Liver (tissue), 9 donors: ENCODE measurements around the gene APP. TPM values are rescaled to one million over a fixed set of nuclear protein-coding genes. Genes with fewer than 3 reads are reported as not detected.
A peak's percentile ranks its signal among the peaks of the same experiment; 100 is the strongest.

Experiments used
- DNase-seq: peaks from one replicate; pipeline ENCODE4 v3.0.0-alpha.2; 2017; ENCODE audit warnings: low spot score
- H3K27ac ChIP-seq, 2 donors: one replicate each; pipeline ENCODE4 v1.7.0; 2013; ENCODE audit warnings: inconsistent platforms in 2 of 2, low read length in 2 of 2, control low read depth in 1 of 2, low read depth in 1 of 2, mild to moderate bottlenecking in 1 of 2
- H3K27me3 ChIP-seq, 4 donors: one replicate each; pipeline versions ENCODE4 v1.6.1 to v1.7.0; 2013; ENCODE audit warnings: low read length in 3 of 4, inconsistent platforms in 1 of 4, mild to moderate bottlenecking in 1 of 4, moderate library complexity in 1 of 4; ENCODE audit not compliant: control insufficient read depth in 4 of 4, insufficient read depth in 4 of 4
- H3K36me3 ChIP-seq, 4 donors: one replicate each; pipeline versions ENCODE4 v1.6.1 to v1.7.0; 2013; ENCODE audit warnings: low read length in 3 of 4, mild to moderate bottlenecking in 3 of 4, low read depth in 1 of 4, moderate library complexity in 1 of 4; ENCODE audit not compliant: control insufficient read depth in 4 of 4, insufficient read depth in 3 of 4
- H3K4me1 ChIP-seq, 4 donors: one replicate each; pipeline versions ENCODE4 v1.6.1 to v1.7.0; 2013; ENCODE audit warnings: low read length in 3 of 4, mild to moderate bottlenecking in 3 of 4, moderate library complexity in 1 of 4; ENCODE audit not compliant: control insufficient read depth in 4 of 4, insufficient read depth in 4 of 4
- H3K4me3 ChIP-seq, 3 donors: one replicate each; pipeline versions ENCODE4 v1.6.1 to v1.7.0; 2013; ENCODE audit warnings: low read length in 3 of 3, control low read depth in 1 of 3, low read depth in 1 of 3, mild to moderate bottlenecking in 1 of 3
- H3K9ac ChIP-seq, 2 donors: one replicate each; pipeline ENCODE4 v1.7.0; 2013; ENCODE audit warnings: low read length in 2 of 2, mild to moderate bottlenecking in 2 of 2, moderate library complexity in 2 of 2, control low read depth in 1 of 2, low read depth in 1 of 2
- H3K9me3 ChIP-seq, 4 donors: one replicate each; pipeline versions ENCODE4 v1.6.1 to v1.7.0; 2013; ENCODE audit warnings: low read length in 3 of 4; ENCODE audit not compliant: control insufficient read depth in 4 of 4
- CTCF ChIP-seq: fragments of 150-350 bp; IDR thresholded peaks from 2 replicates; pipeline ENCODE4 v1.5.1; 2017; ENCODE audit warnings: improper control_type of control experiment, low read depth, low read length; ENCODE audit not compliant: missing input control
- EGR1 ChIP-seq, 2 donors: IDR thresholded peaks; 2 replicates each; pipeline ENCODE4 v1.6.1; 2016 to 2018; ENCODE audit warnings: antibody characterized with exemption in 2 of 2, low read depth in 2 of 2
- FOXA1 ChIP-seq: IDR thresholded peaks from 2 replicates; pipeline ENCODE4 v1.6.1; 2016; ENCODE audit warnings: antibody characterized with exemption
- FOXA2 ChIP-seq: IDR thresholded peaks from 2 replicates; pipeline ENCODE4 v1.6.1; 2016; ENCODE audit warnings: antibody characterized with exemption
- GABPA ChIP-seq, 2 donors: IDR thresholded peaks in 1 of 2; conservative IDR thresholded peaks in 1 of 2; 2 replicates each; pipeline ENCODE4 v1.6.1; 2016; ENCODE audit warnings: antibody characterized with exemption in 2 of 2, mild to moderate bottlenecking in 1 of 2, moderate library complexity in 1 of 2
- HNF4A ChIP-seq, 2 donors: conservative IDR thresholded peaks; 2 replicates each; pipeline ENCODE4 v1.6.1; 2016; ENCODE audit warnings: antibody characterized with exemption in 2 of 2, mild to moderate bottlenecking in 2 of 2
- HNF4G ChIP-seq: IDR thresholded peaks from 2 replicates; pipeline ENCODE4 v1.6.1; 2016; ENCODE audit warnings: antibody characterized with exemption
- JUND ChIP-seq, 2 donors: IDR thresholded peaks; 2 replicates each; pipeline ENCODE4 v1.6.1; 2016; ENCODE audit warnings: antibody characterized with exemption in 2 of 2
- NR2F2 ChIP-seq: IDR thresholded peaks from 2 replicates; pipeline ENCODE4 v1.6.1; 2016; ENCODE audit warnings: antibody characterized with exemption
- RAD21 ChIP-seq, 2 donors: IDR thresholded peaks; 2 replicates each; pipeline ENCODE4 v1.6.1; 2016; ENCODE audit warnings: antibody characterized with exemption in 2 of 2, mild to moderate bottlenecking in 2 of 2
- REST ChIP-seq: IDR thresholded peaks from 2 replicates; pipeline ENCODE4 v1.6.1; 2016; ENCODE audit warnings: antibody characterized with exemption, mild to moderate bottlenecking
- RXRA ChIP-seq, 2 donors: IDR thresholded peaks; 2 replicates each; pipeline ENCODE4 v1.6.1; 2017 to 2018; ENCODE audit warnings: antibody characterized with exemption in 2 of 2, mild to moderate bottlenecking in 1 of 2
- TAF1 ChIP-seq: conservative IDR thresholded peaks from 2 replicates; pipeline ENCODE4 v1.6.1; 2016; ENCODE audit warnings: antibody characterized with exemption, mild to moderate bottlenecking
- YY1 ChIP-seq: IDR thresholded peaks from 2 replicates; pipeline ENCODE4 v1.6.1; 2016; ENCODE audit warnings: antibody characterized with exemption, mild to moderate bottlenecking
- WGBS: extraction: QIAGEN DNeasy Blood & Tissue Kit; methylation state at CpG from one replicate; pipeline ENCODE4 v1.1.7; 2013; 5-methylcytosine and 5-hydroxymethylcytosine counted together
- polyA plus RNA-seq, 2 donors: library from polyadenylated mRNA; stranded (reverse) in 1 of 2; unstranded in 1 of 2; fragments of 200-250 nt in 1 of 2; fragments of >200 nt in 1 of 2; fragmentation: Nextera tagmentation in 1 of 2; extraction: Ambion mirVana in 1 of 2; gene quantifications; one replicate each; pipeline versions ENCODE4 v1.2.1 to v1.2.3, GENCODE V29; 2013 to 2015
- total RNA-seq, 2 donors: library from RNA; depleted of rRNA; stranded (reverse); fragments of >200 nt; gene quantifications; one replicate each; pipeline ENCODE4 v1.2.3, GENCODE V29; 2014
- TF ChIP-seq, protein P1 (sequence below): IDR thresholded peaks from 2 replicates; pipeline ENCODE4 v1.6.1; 2016; ENCODE audit warnings: antibody characterized with exemption
- TF ChIP-seq, protein P2 (sequence below): IDR thresholded peaks from 2 replicates; pipeline ENCODE4 v1.6.1; 2016; ENCODE audit warnings: antibody characterized with exemption
- TF ChIP-seq, protein P3 (sequence below): IDR thresholded peaks from 2 replicates; pipeline ENCODE4 v1.6.1; 2016; ENCODE audit warnings: antibody characterized with exemption
- donor health status: healthy.
- donor health status: healthy.
- donor health status: healthy.
- donor health status: healthy.
- donor health status: healthy.

Gene APP
- total and polyA plus RNA-seq, 4 donors = 24.9 to 201 (median 111) TPM

DNA sequence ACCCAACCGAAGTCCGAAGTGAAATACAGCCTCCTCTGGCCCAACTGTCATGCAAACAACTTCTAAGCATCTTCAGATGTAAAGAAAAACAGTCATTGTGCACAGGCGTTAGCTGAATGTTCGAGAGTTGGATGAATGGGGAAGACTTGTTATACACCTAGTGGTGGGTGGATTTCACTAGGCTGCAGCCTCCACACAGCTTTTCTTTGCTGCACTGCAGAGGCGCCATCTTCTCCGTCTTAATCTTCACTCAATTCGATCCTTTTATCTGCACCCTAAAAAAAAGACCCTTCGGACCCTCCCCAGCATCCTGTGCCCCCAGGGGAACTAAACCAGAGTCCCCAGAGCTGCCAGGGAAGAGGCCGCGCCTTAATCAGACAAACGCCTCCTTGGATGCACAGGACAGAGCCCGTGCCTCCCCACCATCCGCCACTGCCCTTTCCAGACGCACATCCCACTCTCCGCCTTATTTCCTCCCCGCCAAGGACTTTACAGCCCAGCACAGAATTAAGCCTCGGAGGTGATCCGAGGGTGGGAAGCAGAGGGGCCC lies 1.4 kb downstream of the APP start (continued):
- no peak for TF ChIP-seq FOXA1

DNA sequence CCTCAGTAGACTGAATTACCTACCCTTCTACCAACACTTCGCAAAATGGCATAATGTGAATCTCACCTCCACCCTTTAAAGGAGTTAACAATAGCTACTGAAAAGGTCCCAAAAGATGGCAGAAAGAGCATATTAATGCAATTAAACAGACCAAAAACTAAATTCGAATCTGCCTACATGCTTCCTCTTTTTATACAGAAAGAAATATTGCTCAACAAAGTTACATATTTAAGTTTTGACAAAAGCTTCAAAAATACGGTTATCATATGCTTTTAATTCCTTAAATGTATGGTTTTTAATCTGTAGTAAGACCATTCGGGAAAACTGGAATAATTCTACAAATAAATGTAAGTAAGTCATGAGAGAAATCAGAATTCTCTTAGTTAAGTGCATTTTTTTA lies 2.2 kb downstream of the APP start:
- Histone ChIP-seq H3K27me3 (no peaks in the 10 kb centered on the region), H3K9ac (peak overlapping the region in 1 of 2 donors; percentile 54), H3K9me3 (no peaks in the 10 kb centered on the region), H3K27ac (peak overlapping the region; percentile 94 to 99), H3K36me3 (no peaks in the 10 kb centered on the region), H3K4me1 (peaks cover 4 to 52% (median 33%) of the 10 kb centered on the region in 4 donors), H3K4me3 (peak overlapping the region; percentile 9 to 85 (median 63))
- WGBS = 68% methylated on average over 4 of the region's 4 CpGs
- TF ChIP-seq FOXA2 = no peak
- TF ChIP-seq NR2F2 = no peak
- TF ChIP-seq, protein P1, sequence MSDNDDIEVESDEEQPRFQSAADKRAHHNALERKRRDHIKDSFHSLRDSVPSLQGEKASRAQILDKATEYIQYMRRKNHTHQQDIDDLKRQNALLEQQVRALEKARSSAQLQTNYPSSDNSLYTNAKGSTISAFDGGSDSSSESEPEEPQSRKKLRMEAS = no peak
- TF ChIP-seq RAD21 (IDR thresholded peaks at IDR 0.05) = no peak
- TF ChIP-seq, protein P2, sequence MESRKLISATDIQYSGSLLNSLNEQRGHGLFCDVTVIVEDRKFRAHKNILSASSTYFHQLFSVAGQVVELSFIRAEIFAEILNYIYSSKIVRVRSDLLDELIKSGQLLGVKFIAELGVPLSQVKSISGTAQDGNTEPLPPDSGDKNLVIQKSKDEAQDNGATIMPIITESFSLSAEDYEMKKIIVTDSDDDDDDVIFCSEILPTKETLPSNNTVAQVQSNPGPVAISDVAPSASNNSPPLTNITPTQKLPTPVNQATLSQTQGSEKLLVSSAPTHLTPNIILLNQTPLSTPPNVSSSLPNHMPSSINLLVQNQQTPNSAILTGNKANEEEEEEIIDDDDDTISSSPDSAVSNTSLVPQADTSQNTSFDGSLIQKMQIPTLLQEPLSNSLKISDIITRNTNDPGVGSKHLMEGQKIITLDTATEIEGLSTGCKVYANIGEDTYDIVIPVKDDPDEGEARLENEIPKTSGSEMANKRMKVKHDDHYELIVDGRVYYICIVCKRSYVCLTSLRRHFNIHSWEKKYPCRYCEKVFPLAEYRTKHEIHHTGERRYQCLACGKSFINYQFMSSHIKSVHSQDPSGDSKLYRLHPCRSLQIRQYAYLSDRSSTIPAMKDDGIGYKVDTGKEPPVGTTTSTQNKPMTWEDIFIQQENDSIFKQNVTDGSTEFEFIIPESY = no peak
- no peak for TF ChIP-seq JUND (IDR thresholded peaks at IDR 0.05)
- TF ChIP-seq CTCF = no peak
- TF ChIP-seq HNF4A (conservative IDR thresholded peaks at IDR 0.05) = no peak
- no peak for TF ChIP-seq HNF4G
- TF ChIP-seq GABPA (IDR thresholded peaks at IDR 0.05 in 1 of 2, conservative IDR thresholded peaks at IDR 0.05 in 1 of 2) = no peak
- no peak for TF ChIP-seq YY1
- TF ChIP-seq, protein P3, sequence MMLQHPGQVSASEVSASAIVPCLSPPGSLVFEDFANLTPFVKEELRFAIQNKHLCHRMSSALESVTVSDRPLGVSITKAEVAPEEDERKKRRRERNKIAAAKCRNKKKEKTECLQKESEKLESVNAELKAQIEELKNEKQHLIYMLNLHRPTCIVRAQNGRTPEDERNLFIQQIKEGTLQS = no peak
- TF ChIP-seq REST = no peak
- TF ChIP-seq RXRA (IDR thresholded peaks at IDR 0.05) = no peak
- no peak for TF ChIP-seq EGR1 (IDR thresholded peaks at IDR 0.05; ENCODE audit: low read depth in 2 of 2)
- TF ChIP-seq TAF1 = no peak
- TF ChIP-seq FOXA1 = no peak
- no peak for DNase-seq
